Stimulated activated CD4-positive, alpha-beta T cell treated with anti-CD3 and anti-CD28 coated beads, Interleukin-4, amount 100 ng/mL, for 4 hours (primary cell): ENCODE results near the gene ZNF311.
A peak's percentile ranks its signal among the peaks of the same experiment; 100 is the strongest.
"Not testable (repeated sequence)": the region's sequence is repeated elsewhere in the genome, so short reads cannot be mapped to it uniquely, and the experiment has no call there.

Experiments
- DNase-seq, 2 experiments: peaks; one replicate each; pipeline ENCODE4 v3.0.0-alpha.2; 2020

ZNF311 gene

GRCh38 chr6:28953039-28953584 is 52.0 kb downstream of the ZNF311 start:
- DNase-seq = peak; percentile 61 to 67

- DNase-seq = not testable (repeated sequence)
Observed at GRCh38 chr6:28949656-28950195, 55.4 kb downstream of the ZNF311 start.

- DNase-seq = no peak
Observed at GRCh38 chr6:28948782-28949486, 56.2 kb downstream of the ZNF311 start.

- DNase-seq = no peak
Observed at GRCh38 chr6:28947831-28948270, 57.3 kb downstream of the ZNF311 start.

GRCh38 chr6:28947067-28947765 is 57.9 kb downstream of the ZNF311 start:
- no peak for DNase-seq

GRCh38 chr6:28945349-28945748 is 59.8 kb downstream of the ZNF311 start:
- no peak for DNase-seq
